22Rv1 (cell line): ENCODE measurements around the gene RIBC2.
"Not testable (repeated sequence)": the region's sequence is repeated elsewhere in the genome, so short reads cannot be mapped to it uniquely, and the experiment has no call there.

Source experiments
- ZFX ChIP-seq: fragments of 450-650 bp; IDR thresholded peaks from 2 replicates; pipeline ENCODE4 v1.6.1; 2017; ENCODE audit warnings: antibody characterized with exemption, borderline replicate concordance
- TF ChIP-seq, protein P1 (sequence below): fragments of 450-650 bp; IDR thresholded peaks from 2 replicates; pipeline ENCODE4 v1.5.1; 2017; ENCODE audit warnings: mild to moderate bottlenecking

DNA sequence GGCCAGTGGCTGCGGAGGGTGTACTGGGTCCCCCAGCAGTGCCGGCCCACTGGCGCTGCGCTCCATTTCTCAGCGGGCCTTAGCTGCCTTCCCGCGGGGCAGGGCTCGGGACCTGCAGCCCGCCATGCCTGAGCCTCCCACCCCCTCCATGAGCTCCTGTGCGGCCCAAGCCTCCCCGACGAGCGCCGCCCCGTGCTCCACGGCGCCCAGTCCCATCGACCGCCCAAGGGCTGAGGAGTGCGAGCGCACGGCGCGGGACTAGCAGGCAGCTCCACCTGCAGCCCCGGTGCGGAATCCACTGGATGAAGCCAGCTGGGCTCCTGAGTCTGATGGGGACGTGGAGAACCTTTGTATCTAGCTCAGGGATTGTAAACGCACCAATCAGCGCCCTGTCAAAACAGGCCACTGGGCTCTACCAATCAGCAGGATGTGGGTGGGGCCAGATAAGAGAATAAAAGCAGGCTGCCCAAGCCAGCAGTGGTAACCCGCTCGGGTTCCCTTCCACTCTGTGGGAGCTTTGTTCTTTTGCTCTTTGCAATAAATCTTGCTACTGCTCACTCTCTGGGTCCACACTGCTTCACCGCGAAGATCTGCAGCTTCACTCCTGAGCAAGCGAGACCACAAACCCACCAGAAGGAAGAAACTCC lies 23.5 kb downstream of the RIBC2 start:
- TF ChIP-seq, protein P1, sequence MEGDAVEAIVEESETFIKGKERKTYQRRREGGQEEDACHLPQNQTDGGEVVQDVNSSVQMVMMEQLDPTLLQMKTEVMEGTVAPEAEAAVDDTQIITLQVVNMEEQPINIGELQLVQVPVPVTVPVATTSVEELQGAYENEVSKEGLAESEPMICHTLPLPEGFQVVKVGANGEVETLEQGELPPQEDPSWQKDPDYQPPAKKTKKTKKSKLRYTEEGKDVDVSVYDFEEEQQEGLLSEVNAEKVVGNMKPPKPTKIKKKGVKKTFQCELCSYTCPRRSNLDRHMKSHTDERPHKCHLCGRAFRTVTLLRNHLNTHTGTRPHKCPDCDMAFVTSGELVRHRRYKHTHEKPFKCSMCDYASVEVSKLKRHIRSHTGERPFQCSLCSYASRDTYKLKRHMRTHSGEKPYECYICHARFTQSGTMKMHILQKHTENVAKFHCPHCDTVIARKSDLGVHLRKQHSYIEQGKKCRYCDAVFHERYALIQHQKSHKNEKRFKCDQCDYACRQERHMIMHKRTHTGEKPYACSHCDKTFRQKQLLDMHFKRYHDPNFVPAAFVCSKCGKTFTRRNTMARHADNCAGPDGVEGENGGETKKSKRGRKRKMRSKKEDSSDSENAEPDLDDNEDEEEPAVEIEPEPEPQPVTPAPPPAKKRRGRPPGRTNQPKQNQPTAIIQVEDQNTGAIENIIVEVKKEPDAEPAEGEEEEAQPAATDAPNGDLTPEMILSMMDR = not testable (repeated sequence)
- not testable (repeated sequence) for TF ChIP-seq ZFX
